H54 (cell line): ENCODE results near the gene PDE7B.

ENCODE experiments used
- DNase-seq: peaks from one replicate; pipeline ENCODE4 v3.0.0; 2011; ENCODE audit warnings: low spot score, mixed read lengths; ENCODE audit not compliant: insufficient read length
- FAIRE-seq: peaks from 3 replicates; lab custom pipeline; 2011; peaks lifted over from hg19 to GRCh38; lab: Jason Lieb, UNC
- POLR2A ChIP-seq: IDR thresholded peaks from 2 replicates; pipeline ENCODE4 v1.6.1; 2011; ENCODE audit warnings: low read depth, mild to moderate bottlenecking, low read length

Gene PDE7B

DNA sequence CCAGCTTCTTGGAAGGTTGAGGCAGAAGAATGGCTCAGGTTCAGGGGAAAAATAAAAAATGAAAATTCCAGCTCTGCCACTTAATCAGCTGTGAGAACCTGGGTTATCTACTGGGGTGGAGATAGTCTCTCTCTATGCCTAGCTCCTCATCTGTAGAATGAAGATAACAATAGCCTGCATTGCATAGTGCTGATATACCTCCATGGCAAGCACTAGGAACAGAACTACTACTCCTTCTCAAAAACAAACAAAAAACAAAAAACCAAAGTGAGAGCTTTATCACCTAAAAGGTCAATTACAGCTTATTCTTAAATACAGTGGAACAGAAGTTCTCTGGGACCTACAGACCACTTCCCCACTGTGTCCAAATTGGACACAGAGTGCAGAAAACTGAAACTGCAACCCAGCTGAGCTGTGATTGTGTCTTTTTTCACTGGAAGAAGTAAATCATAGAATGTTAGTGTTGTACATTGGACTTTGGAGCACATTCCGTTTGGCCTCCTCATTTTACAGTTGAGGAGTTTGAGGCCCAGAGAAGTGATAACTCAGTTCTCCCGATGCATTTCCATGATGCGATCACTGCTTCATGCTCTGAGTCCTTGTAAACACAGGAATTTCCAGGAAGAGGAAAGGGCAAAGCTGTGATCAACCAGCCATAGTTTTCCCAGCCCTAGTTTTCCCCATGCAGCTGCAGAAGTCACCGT lies 375.3 kb downstream of the PDE7B start:
- no peak for TF ChIP-seq POLR2A
- DNase-seq (no peak), FAIRE-seq (no peak)

DNA sequence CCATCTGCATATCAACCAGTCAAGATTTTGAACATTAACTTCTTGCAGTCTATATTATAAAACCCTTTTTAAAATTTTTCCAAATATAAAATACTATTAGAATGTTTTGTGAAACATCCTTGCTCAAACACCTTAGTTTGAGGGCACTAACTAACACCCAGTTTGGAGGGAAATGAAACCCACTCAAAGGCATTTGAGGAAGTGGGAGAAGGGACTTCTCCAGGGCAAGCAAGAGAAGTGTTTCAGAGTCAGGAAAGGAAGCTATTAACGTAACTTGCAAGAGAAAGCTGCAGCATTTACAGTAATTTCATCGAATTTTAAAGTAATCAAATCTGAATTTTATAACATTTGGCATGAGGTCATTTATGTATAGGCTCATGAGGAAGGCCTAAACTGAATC lies 377.3 kb downstream of the PDE7B start:
- no peak for FAIRE-seq
- no peak for DNase-seq
- no peak for TF ChIP-seq POLR2A

- TF ChIP-seq POLR2A: no peak
- FAIRE-seq: no peak
- DNase-seq: no peak
Observed at GRCh38 chr6:136230219-136230853, 378.8 kb downstream of the PDE7B start.

DNA sequence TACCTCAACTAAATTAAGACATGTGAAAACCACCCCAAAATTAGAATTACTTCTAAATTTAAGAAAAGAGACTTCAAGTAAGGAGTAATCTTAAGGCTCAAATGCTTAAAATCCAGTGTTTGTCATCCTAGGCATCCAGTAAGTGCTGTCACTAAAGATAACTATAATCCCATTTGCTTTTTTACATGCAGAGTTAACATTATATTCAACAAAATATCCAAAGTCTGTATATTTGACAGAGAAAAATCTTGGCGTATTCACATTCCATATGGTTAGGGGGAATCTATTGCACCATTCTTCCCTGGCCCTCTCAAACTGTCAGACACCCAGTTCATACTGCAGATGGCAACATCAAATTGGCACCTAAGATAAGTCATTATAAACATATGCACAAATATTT lies 381.2 kb downstream of the PDE7B start:
- no peak for TF ChIP-seq POLR2A
- no peak for DNase-seq
- no peak for FAIRE-seq

GRCh38 chr6:136235233-136235564 lies 383.7 kb downstream of the PDE7B start:
- DNase-seq: no peak

GRCh38 chr6:136236466-136237293 lies 385.2 kb downstream of the PDE7B start:
- no peak for TF ChIP-seq POLR2A
- FAIRE-seq (no peak), DNase-seq (no peak)

More at GRCh38 chr6:136235233-136235564, 383.7 kb downstream of the PDE7B start:
- FAIRE-seq: no peak
- TF ChIP-seq POLR2A: no peak

GRCh38 chr6:136244061-136244616 lies 392.6 kb downstream of the PDE7B start:
- FAIRE-seq (no peak), DNase-seq (no peak)
- no peak for TF ChIP-seq POLR2A
